Measurements from ENCODE around the gene ITSN1. TPM values are rescaled to one million over a fixed set of nuclear protein-coding genes. Genes with fewer than 3 reads are reported as not detected.
A peak's percentile ranks its signal among the peaks of the same experiment; 100 is the strongest.

ITSN1 gene
- total RNA-seq, 4 donors from 2014 or later: 29.6 to 42.2 (median 41.1) TPM

DNA sequence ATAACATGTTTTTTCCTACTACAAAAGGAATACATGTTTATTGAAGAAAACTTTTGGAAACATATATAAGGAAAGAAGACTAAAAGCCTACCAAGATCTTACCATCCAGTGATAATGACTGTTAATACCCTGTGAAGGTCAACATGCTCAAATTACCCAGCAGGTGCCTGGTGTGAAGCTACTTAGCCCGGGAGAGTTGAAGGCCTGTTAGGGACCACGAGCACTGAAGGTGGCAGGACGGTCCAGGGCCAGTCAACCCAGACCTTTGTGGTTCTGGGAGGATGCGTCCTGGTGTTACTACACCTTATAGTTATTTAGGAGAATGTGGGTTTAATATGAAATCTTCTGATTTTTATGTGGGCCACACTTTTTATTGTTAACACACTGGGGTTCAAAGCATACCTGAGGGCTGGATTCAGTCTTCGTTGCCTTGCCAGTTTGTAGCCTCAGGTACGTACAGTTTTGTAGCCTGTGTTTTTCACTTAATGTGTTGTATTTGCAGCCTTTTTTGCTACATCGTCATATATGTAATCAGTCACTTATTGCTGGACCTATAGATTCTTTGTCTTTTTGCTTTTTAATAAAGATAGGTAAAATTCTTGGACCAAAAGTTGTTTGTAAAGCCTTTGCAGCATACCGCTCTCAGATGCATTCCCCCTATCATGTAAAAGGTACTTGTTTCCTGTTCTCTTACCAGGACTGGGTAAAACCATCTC lies 9.8 kb downstream of the ITSN1 start:
- peaks cover 18 to 30% of the 10 kb centered on the region in 2 donors for H3K4me1 ChIP-seq
- intact Hi-C loops (cut with DNase I): loop anchor here (5.0 kb wide), 1 partner anchor 240 kb away; no protein-coding TSS in a partner anchor
- H3K36me3 ChIP-seq: no peaks in the 10 kb centered on the region
- H3K27me3 ChIP-seq: no peaks in the 10 kb centered on the region
- TF ChIP-seq POLR2A (IDR thresholded peaks at IDR 0.05): no peak
- TF ChIP-seq, protein P1, sequence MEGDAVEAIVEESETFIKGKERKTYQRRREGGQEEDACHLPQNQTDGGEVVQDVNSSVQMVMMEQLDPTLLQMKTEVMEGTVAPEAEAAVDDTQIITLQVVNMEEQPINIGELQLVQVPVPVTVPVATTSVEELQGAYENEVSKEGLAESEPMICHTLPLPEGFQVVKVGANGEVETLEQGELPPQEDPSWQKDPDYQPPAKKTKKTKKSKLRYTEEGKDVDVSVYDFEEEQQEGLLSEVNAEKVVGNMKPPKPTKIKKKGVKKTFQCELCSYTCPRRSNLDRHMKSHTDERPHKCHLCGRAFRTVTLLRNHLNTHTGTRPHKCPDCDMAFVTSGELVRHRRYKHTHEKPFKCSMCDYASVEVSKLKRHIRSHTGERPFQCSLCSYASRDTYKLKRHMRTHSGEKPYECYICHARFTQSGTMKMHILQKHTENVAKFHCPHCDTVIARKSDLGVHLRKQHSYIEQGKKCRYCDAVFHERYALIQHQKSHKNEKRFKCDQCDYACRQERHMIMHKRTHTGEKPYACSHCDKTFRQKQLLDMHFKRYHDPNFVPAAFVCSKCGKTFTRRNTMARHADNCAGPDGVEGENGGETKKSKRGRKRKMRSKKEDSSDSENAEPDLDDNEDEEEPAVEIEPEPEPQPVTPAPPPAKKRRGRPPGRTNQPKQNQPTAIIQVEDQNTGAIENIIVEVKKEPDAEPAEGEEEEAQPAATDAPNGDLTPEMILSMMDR (IDR thresholded peaks at IDR 0.05): no peak
- DNase-seq: no peak
- 88 to 91% methylated on average over 8 of the region's 8 CpGs for WGBS, 2 donors
- H3K27ac ChIP-seq: no peak overlapping the region
- no peaks in the 10 kb centered on the region for H3K9me3 ChIP-seq
- H3K4me3 ChIP-seq (replicated peaks in 1 of 3): no peak overlapping the region

DNA sequence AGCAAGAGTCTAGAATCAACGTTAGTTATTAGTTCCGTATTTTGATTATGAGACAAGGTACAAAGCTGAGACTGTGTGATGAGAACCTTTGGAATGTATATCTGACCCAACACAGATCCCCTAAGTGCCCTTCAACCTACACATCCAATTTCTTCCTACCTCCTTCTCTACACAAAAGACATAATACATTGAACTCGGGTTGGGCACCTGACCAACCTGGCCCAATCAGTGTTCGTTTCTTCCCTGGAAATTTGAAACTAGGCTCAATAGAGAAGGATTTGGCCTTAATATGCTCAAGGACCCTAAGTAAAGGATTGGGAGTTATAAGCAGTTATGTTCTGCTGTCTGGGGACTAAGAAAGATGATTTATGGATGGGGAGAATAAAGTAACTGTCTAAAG lies 12.1 kb downstream of the ITSN1 start:
- intact Hi-C loops (cut with DNase I): loop anchor here (5.0 kb wide), 1 partner anchor 238 kb away; no protein-coding TSS in a partner anchor
- WGBS, 2 donors: 93 to 96% methylated on average over 4 of the region's 4 CpGs
- peaks cover 22 to 28% of the 10 kb centered on the region in 2 donors for H3K4me1 ChIP-seq

GRCh38 chr21:33655588-33656221 lies 13.4 kb downstream of the ITSN1 start:
- TF ChIP-seq POLR2A (IDR thresholded peaks at IDR 0.05): no peak
- TF ChIP-seq, protein P1 (IDR thresholded peaks at IDR 0.05): no peak
- intact Hi-C loops (cut with DNase I): no loop called here
- Histone ChIP-seq H3K9me3 (no peaks in the 10 kb centered on the region), H3K27ac (peak overlapping the region in 2 of 3 donors; percentile 35 to 39), H3K4me1 (peaks cover 30 to 39% of the 10 kb centered on the region in 2 donors), H3K36me3 (no peaks in the 10 kb centered on the region), H3K27me3 (no peaks in the 10 kb centered on the region), H3K4me3 (replicated peaks in 1 of 3) (no peak overlapping the region)
- WGBS, 2 donors: 76 to 82% methylated on average over 8 of the region's 8 CpGs
- peak; percentile 15 to 44 for DNase-seq

More for the DNA sequence above, 12.1 kb downstream of the ITSN1 start:
- Histone ChIP-seq H3K27me3 (no peaks in the 10 kb centered on the region), H3K36me3 (no peaks in the 10 kb centered on the region), H3K4me3 (replicated peaks in 1 of 3) (no peak overlapping the region), H3K27ac (no peak overlapping the region), H3K9me3 (no peaks in the 10 kb centered on the region)
- TF ChIP-seq, protein P1 (IDR thresholded peaks at IDR 0.05): no peak
- TF ChIP-seq POLR2A (IDR thresholded peaks at IDR 0.05): no peak
- no peak for DNase-seq

GRCh38 chr21:33657124-33657820 lies 15.0 kb downstream of the ITSN1 start:
- no peak for DNase-seq
- Histone ChIP-seq H3K36me3 (no peaks in the 10 kb centered on the region), H3K4me3 (replicated peaks in 1 of 3) (no peak overlapping the region), H3K4me1 (peaks cover 33 to 39% of the 10 kb centered on the region in 2 donors), H3K9me3 (no peaks in the 10 kb centered on the region), H3K27ac (peak overlapping the region in 1 of 3 donors; percentile 21), H3K27me3 (no peaks in the 10 kb centered on the region)
- intact Hi-C loops (cut with DNase I): no loop called here
- TF ChIP-seq POLR2A (IDR thresholded peaks at IDR 0.05): no peak
- TF ChIP-seq, protein P1 (IDR thresholded peaks at IDR 0.05): no peak
- 73 to 74% methylated on average over 7 to 8 of the region's 8 CpGs for WGBS, 2 donors

Measured in thyroid gland (tissue), 4 donors.